PC-9 (cell line): Measurements from ENCODE around the gene MLST8.

Experiments used
- CTCF ChIP-seq: fragments of 200-600 bp; sonication (generic); conservative IDR thresholded peaks from 2 replicates; pipeline ENCODE4 v1.6.1; 2017; ENCODE audit warnings: mixed run types, antibody characterized with exemption, mild to moderate bottlenecking, moderate library complexity
- EZH2 ChIP-seq: fragments of 200-600 bp; sonication (generic); IDR thresholded peaks from 2 replicates; pipeline ENCODE4 v1.8.0; 2017; ENCODE audit warnings: antibody characterized with exemption, low read depth

DNA sequence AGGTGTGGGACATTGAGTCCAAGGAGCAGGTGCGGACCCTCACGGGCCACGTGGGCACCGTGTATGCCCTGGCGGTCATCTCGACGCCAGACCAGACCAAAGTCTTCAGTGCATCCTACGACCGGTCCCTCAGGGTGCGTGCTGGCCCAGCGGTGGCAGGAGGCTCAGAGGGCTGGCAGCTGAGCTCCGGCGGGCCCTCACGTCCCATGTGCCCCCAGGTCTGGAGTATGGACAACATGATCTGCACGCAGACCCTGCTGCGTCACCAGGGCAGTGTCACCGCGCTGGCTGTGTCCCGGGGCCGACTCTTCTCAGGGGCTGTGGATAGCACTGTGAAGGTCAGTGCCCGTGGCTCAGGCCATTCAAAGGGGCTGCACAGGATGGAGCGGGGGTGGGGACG is 29.2 kb upstream of the MLST8 start:
- no peak for TF ChIP-seq CTCF
- no peak for TF ChIP-seq EZH2
